ENCODE measurements around the gene PRDM15. TPM values are rescaled to one million over a fixed set of nuclear protein-coding genes. Genes with fewer than 3 reads are reported as not detected.

Gene PRDM15
- total RNA-seq, 1 experiment from 2014 or later: 3.0 TPM

DNA sequence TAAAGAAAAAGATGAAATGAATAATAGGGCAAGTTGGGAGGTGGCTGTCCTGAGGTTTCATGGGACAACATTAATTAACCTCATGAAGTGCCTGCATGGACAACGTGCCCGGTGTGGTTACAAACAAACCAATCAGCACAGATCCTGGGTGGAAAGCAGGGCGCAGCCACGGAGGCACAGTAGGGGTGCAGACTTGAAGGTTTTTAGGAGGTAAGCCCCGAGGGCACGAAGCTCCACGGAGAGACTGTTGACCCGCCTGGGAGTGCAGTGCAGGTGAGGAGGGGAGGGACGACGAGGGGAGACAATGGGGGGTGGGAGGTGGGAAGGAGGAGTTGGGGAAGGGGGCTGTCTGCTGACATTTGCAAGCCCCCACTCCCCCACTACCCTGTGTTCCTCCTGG lies 110.0 kb downstream of the PRDM15 start:
- Histone ChIP-seq H3K36me3 (ENCODE audit: insufficient read depth, low read length) (no peaks in the 10 kb centered on the region), H3K9me2 (replicated peaks; ENCODE audit: insufficient read depth, low read length) (no peaks in the 10 kb centered on the region), H3K4me2 (ENCODE audit: low read depth, low read length, poor library complexity, severe bottlenecking) (no peak overlapping the region), H3K9me3 (ENCODE audit: low read length) (no peaks in the 10 kb centered on the region), H4K20me1 (ENCODE audit: insufficient read depth, low read depth, low read length) (no peaks in the 10 kb centered on the region), H3K79me2 (ENCODE audit: low read length) (no peaks in the 10 kb centered on the region), H3K9ac (ENCODE audit: low read length) (no peak overlapping the region), H3K27me3 (ENCODE audit: low read length) (no peaks in the 10 kb centered on the region), H3K4me1 (ENCODE audit: low read length) (no peaks in the 10 kb centered on the region), H3K4me3 (ENCODE audit: low read length) (no peak overlapping the region), H2AFZ (ENCODE audit: low read length) (no peak overlapping the region), H3K27ac (ENCODE audit: low read length) (no peak overlapping the region)
- DNase-seq: no peak

- Histone ChIP-seq H3K9me3 (ENCODE audit: low read length) (no peaks in the 10 kb centered on the region), H3K27me3 (ENCODE audit: low read length) (no peaks in the 10 kb centered on the region), H3K27ac (ENCODE audit: low read length) (no peak overlapping the region), H3K36me3 (ENCODE audit: insufficient read depth, low read length) (no peaks in the 10 kb centered on the region), H2AFZ (ENCODE audit: low read length) (no peak overlapping the region), H3K4me2 (ENCODE audit: low read depth, low read length, poor library complexity, severe bottlenecking) (no peak overlapping the region), H4K20me1 (ENCODE audit: insufficient read depth, low read depth, low read length) (no peaks in the 10 kb centered on the region), H3K9ac (ENCODE audit: low read length) (no peak overlapping the region), H3K4me3 (ENCODE audit: low read length) (no peak overlapping the region), H3K4me1 (ENCODE audit: low read length) (no peaks in the 10 kb centered on the region), H3K9me2 (replicated peaks; ENCODE audit: insufficient read depth, low read length) (no peaks in the 10 kb centered on the region), H3K79me2 (ENCODE audit: low read length) (no peaks in the 10 kb centered on the region)
- no peak for DNase-seq
Observed at GRCh38 chr21:41768437-41769042, 110.6 kb downstream of the PRDM15 start.

DNA sequence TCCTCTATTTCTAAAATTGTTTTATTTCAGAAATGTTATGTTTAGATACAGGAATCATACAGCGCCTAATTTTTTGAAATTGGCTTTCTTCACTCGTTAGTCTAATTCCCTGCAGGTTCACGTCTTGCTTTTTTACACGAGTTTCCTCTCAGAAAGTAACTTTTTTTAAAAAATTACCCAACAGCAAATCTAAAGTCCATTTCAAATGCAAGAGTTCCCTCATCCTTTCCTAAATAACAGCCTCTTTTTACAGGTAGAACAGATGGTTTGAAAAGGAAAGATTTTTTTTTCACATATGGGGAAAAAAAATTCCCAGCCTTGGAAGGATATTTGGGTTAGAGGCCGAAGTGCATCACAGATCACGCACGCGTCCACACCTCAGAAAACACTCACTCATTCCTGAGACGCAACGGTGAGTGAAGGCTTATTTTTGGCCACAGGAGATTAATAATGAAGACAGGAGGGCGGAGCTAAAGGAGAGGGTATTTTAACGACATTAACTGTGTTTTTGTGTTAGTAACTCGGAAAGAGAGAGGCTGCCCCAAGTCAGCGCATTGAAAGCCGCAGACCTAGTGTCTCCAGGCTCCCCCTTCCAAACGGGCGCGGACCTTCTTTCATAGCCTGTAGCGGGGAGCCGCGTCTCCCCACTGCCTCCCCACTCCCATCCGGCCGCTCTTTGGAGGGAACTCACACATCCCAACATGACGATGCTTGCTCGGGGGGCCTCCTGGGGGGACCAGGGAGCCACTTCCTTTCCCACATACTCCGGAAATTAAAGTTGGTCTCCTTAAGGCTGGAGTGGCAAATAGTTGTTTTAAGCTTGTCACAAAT lies 111.3 kb downstream of the PRDM15 start:
- Histone ChIP-seq H2AFZ (ENCODE audit: low read length) (no peak overlapping the region), H3K9ac (ENCODE audit: low read length) (no peak overlapping the region)

GRCh38 chr21:41766883-41767605 lies 112.1 kb downstream of the PRDM15 start, which contains the start of gene RIPK4:
Gene RIPK4 (minus strand): TSS chr21:41767052. CDS start chr21:41767041, 11 bp downstream.
- Histone ChIP-seq H3K9ac (ENCODE audit: low read length) (no peak within 1 kb of the TSS), H3K4me3 (ENCODE audit: low read length) (no peak within 1 kb of the TSS), H3K27ac (ENCODE audit: low read length) (no peak within 1 kb of the TSS), H3K9me3 (ENCODE audit: low read length) (no peaks in the 10 kb centered on the region), H4K20me1 (ENCODE audit: insufficient read depth, low read depth, low read length) (no peaks in the 10 kb centered on the region), H3K4me2 (ENCODE audit: low read depth, low read length, poor library complexity, severe bottlenecking) (no peak within 1 kb of the TSS), H2AFZ (ENCODE audit: low read length) (no peak within 1 kb of the TSS), H3K27me3 (ENCODE audit: low read length) (no peaks in the 10 kb centered on the region), H3K9me2 (replicated peaks; ENCODE audit: insufficient read depth, low read length) (no peaks in the 10 kb centered on the region), H3K36me3 (ENCODE audit: insufficient read depth, low read length) (no peaks in the 10 kb centered on the region), H3K79me2 (ENCODE audit: low read length) (no peaks in the 10 kb centered on the region), H3K4me1 (ENCODE audit: low read length) (no peaks in the 10 kb centered on the region)
- no peak for DNase-seq

More for the DNA sequence above, 111.3 kb downstream of the PRDM15 start:
- Histone ChIP-seq H3K79me2 (ENCODE audit: low read length) (no peaks in the 10 kb centered on the region), H3K4me2 (ENCODE audit: low read depth, low read length, poor library complexity, severe bottlenecking) (no peak overlapping the region), H3K27ac (ENCODE audit: low read length) (no peak overlapping the region), H3K4me1 (ENCODE audit: low read length) (no peaks in the 10 kb centered on the region), H3K9me3 (ENCODE audit: low read length) (no peaks in the 10 kb centered on the region), H3K27me3 (ENCODE audit: low read length) (no peaks in the 10 kb centered on the region), H3K9me2 (replicated peaks; ENCODE audit: insufficient read depth, low read length) (no peaks in the 10 kb centered on the region), H4K20me1 (ENCODE audit: insufficient read depth, low read depth, low read length) (no peaks in the 10 kb centered on the region), H3K36me3 (ENCODE audit: insufficient read depth, low read length) (no peaks in the 10 kb centered on the region), H3K4me3 (ENCODE audit: low read length) (no peak overlapping the region)
- DNase-seq: no peak

GRCh38 chr21:41765973-41766882 lies 112.9 kb downstream of the PRDM15 start:
- H3K36me3 ChIP-seq (ENCODE audit: insufficient read depth, low read length): no peaks in the 10 kb centered on the region
- H3K27me3 ChIP-seq (ENCODE audit: low read length): no peaks in the 10 kb centered on the region
- no peak for DNase-seq
- no peak overlapping the region for H3K4me3 ChIP-seq (ENCODE audit: low read length)
- no peak overlapping the region for H3K4me2 ChIP-seq (ENCODE audit: low read depth, low read length, poor library complexity, severe bottlenecking)
- H3K79me2 ChIP-seq (ENCODE audit: low read length): no peaks in the 10 kb centered on the region
- no peaks in the 10 kb centered on the region for H3K9me2 ChIP-seq (replicated peaks; ENCODE audit: insufficient read depth, low read length)
- H4K20me1 ChIP-seq (ENCODE audit: insufficient read depth, low read depth, low read length): no peaks in the 10 kb centered on the region
- H3K27ac ChIP-seq (ENCODE audit: low read length): no peak overlapping the region
- H3K9me3 ChIP-seq (ENCODE audit: low read length): no peaks in the 10 kb centered on the region
- no peaks in the 10 kb centered on the region for H3K4me1 ChIP-seq (ENCODE audit: low read length)
- H2AFZ ChIP-seq (ENCODE audit: low read length): no peak overlapping the region
- no peak overlapping the region for H3K9ac ChIP-seq (ENCODE audit: low read length)

- Histone ChIP-seq H3K27me3 (ENCODE audit: low read length) (no peaks in the 10 kb centered on the region), H3K27ac (ENCODE audit: low read length) (no peak overlapping the region), H3K4me1 (ENCODE audit: low read length) (no peaks in the 10 kb centered on the region), H3K9me2 (replicated peaks; ENCODE audit: insufficient read depth, low read length) (no peaks in the 10 kb centered on the region), H3K9ac (ENCODE audit: low read length) (no peak overlapping the region), H4K20me1 (ENCODE audit: insufficient read depth, low read depth, low read length) (no peaks in the 10 kb centered on the region), H3K36me3 (ENCODE audit: insufficient read depth, low read length) (no peaks in the 10 kb centered on the region), H3K79me2 (ENCODE audit: low read length) (no peaks in the 10 kb centered on the region), H3K4me2 (ENCODE audit: low read depth, low read length, poor library complexity, severe bottlenecking) (no peak overlapping the region), H3K4me3 (ENCODE audit: low read length) (no peak overlapping the region), H2AFZ (ENCODE audit: low read length) (no peak overlapping the region), H3K9me3 (ENCODE audit: low read length) (no peaks in the 10 kb centered on the region)
- no peak for DNase-seq
Observed at GRCh38 chr21:41765420-41765821, 113.7 kb downstream of the PRDM15 start.

- Histone ChIP-seq H3K9me3 (ENCODE audit: low read length) (no peaks in the 10 kb centered on the region), H3K9me2 (replicated peaks; ENCODE audit: insufficient read depth, low read length) (no peaks in the 10 kb centered on the region), H3K36me3 (ENCODE audit: insufficient read depth, low read length) (no peaks in the 10 kb centered on the region), H3K4me2 (ENCODE audit: low read depth, low read length, poor library complexity, severe bottlenecking) (no peak overlapping the region), H2AFZ (ENCODE audit: low read length) (no peak overlapping the region), H3K4me3 (ENCODE audit: low read length) (no peak overlapping the region), H4K20me1 (ENCODE audit: insufficient read depth, low read depth, low read length) (no peaks in the 10 kb centered on the region), H3K9ac (ENCODE audit: low read length) (no peak overlapping the region), H3K27ac (ENCODE audit: low read length) (no peak overlapping the region), H3K79me2 (ENCODE audit: low read length) (no peaks in the 10 kb centered on the region), H3K27me3 (ENCODE audit: low read length) (no peaks in the 10 kb centered on the region), H3K4me1 (ENCODE audit: low read length) (no peaks in the 10 kb centered on the region)
- DNase-seq: no peak
Observed at GRCh38 chr21:41764558-41765419, 114.4 kb downstream of the PRDM15 start.
